HepG2 (cell line): ENCODE results near the gene IL17RB. TPM values are rescaled to one million over a fixed set of nuclear protein-coding genes. Genes with fewer than 3 reads are reported as not detected.

Experiments used
- ATAC-seq: fragments of 200-7000 bp; cut with Tn5 transposase; 3 replicates; pipeline ENCODE4 v1.9.1; 2020; ENCODE audit warnings: mild to moderate bottlenecking, moderate library complexity
- BruUV-seq: library from RNA; stranded (reverse); fragments of 400-500 nt; replicated peaks from 2 replicates; lab custom pipeline; 2021; lab: Mats Ljungman, UMichigan
- CTCF ChIA-PET: fragments of 300-600 bp; formaldehyde crosslinking; extraction: SDS; loops from one replicate; lab custom pipeline; 2021; ENCODE audit warnings: low total read pairs, inconsistent platforms, low intra/inter-chr PET ratio; lab: Yijun Ruan, JAX
- POLR2A ChIA-PET: fragments of 350-600 bp; sonication (Branson Sonifier 250); formaldehyde crosslinking; loops from one replicate; lab custom pipeline; 2020; ENCODE audit warnings: antibody characterized with exemption, inconsistent platforms; lab: Yijun Ruan, JAX
- DNase-seq: peaks from one replicate; pipeline ENCODE4 v3.0.0-alpha.2; 2015; ENCODE audit warnings: low spot score
- FAIRE-seq: peaks from 3 replicates; lab custom pipeline; 2011; peaks lifted over from hg19 to GRCh38; lab: Jason Lieb, UNC
- H2AFZ ChIP-seq: one replicate; pipeline ENCODE4 v1.6.1; 2011; ENCODE audit warnings: low read length, inconsistent platforms
- H3K27ac ChIP-seq: fragments of 300-600 bp; 3 replicates; pipeline ENCODE4 v1.8.0; 2011; ENCODE audit warnings: mixed run types, mild to moderate bottlenecking, mixed read lengths, low read length, inconsistent platforms; ENCODE audit not compliant: insufficient read depth; ENCODE audit errors: extremely low read length
- H3K27me3 ChIP-seq, 2 experiments: fragments of 200-600 bp in 1 of 2; 2 replicates in 1 of 2; 3 replicates in 1 of 2; pipeline versions ENCODE4 v1.6.0 to v1.8.0; 2011; ENCODE audit warnings: low read length in 2 of 2, mild to moderate bottlenecking in 2 of 2, moderate library complexity in 2 of 2, inconsistent platforms in 1 of 2; ENCODE audit not compliant: insufficient read depth in 2 of 2, control insufficient read depth in 1 of 2
- H3K36me3 ChIP-seq, 2 experiments: fragments of 200-600 bp in 1 of 2; replicated peaks in 1 of 2; 2 replicates in 1 of 2; 3 replicates in 1 of 2; pipeline versions ENCODE4 v1.5.1 to v1.8.0; 2011; ENCODE audit warnings: low read length in 2 of 2, inconsistent platforms in 1 of 2; ENCODE audit not compliant: insufficient read depth in 2 of 2, control insufficient read depth in 1 of 2
- H3K4me1 ChIP-seq: 2 replicates; pipeline ENCODE4 v1.5.1; 2012; ENCODE audit warnings: low read length, inconsistent platforms; ENCODE audit not compliant: insufficient read depth
- H3K4me2 ChIP-seq: 2 replicates; pipeline ENCODE4 v1.6.0; 2011; ENCODE audit warnings: low read depth, low read length, inconsistent platforms
- H3K4me3 ChIP-seq, 3 experiments: fragments of 200-600 bp in 1 of 3; sonication (generic), shearing (Covaris generic) in 1 of 3; replicated peaks in 1 of 3; 2 replicates each; pipeline ENCODE4 v1.5.1; 2011 to 2016; ENCODE audit warnings: low read length in 3 of 3, inconsistent platforms in 2 of 3, low read depth in 2 of 3, mild to moderate bottlenecking in 2 of 3, control low read depth in 1 of 3, mixed read lengths in 1 of 3; ENCODE audit not compliant: insufficient read depth in 1 of 3
- H3K79me2 ChIP-seq: one replicate; pipeline ENCODE4 v1.6.1; 2011; ENCODE audit warnings: low read length, inconsistent platforms; ENCODE audit not compliant: insufficient read depth
- H3K9ac ChIP-seq: 2 replicates; pipeline ENCODE4 v1.6.0; 2011; ENCODE audit warnings: mild to moderate bottlenecking, low read depth, low read length, inconsistent platforms; ENCODE audit not compliant: insufficient read depth
- H3K9me3 ChIP-seq: 2 replicates; pipeline ENCODE4 v1.5.1; 2012; ENCODE audit warnings: mild to moderate bottlenecking, low read length
- H4K20me1 ChIP-seq: 2 replicates; pipeline ENCODE4 v1.6.0; 2011; ENCODE audit warnings: inconsistent platforms, mild to moderate bottlenecking, low read length, moderate library complexity; ENCODE audit not compliant: insufficient read depth
- AGO2 ChIP-seq: fragments of 200-400 bp; formaldehyde crosslinking; optimal IDR thresholded peaks from 2 replicates; pipeline ENCODE3; 2017; ENCODE audit warnings: mild to moderate bottlenecking, low read depth, low read length, moderate library complexity
- BCLAF1 ChIP-seq: fragments of 450-650 bp; IDR thresholded peaks from 2 replicates; pipeline ENCODE4 v1.6.1; 2017; ENCODE audit warnings: mild to moderate bottlenecking
- GFI1 ChIP-seq: sonication (generic); formaldehyde crosslinking; IDR thresholded peaks from 2 replicates; pipeline ENCODE4 v1.5.0; 2020; ENCODE audit warnings: missing genetic modification reagents, mild to moderate bottlenecking, borderline replicate concordance
- MTA1 ChIP-seq: sonication (generic); formaldehyde crosslinking; IDR thresholded peaks from 2 replicates; pipeline ENCODE4 v1.4.0; 2020; ENCODE audit warnings: missing genetic modification reagents, mild to moderate bottlenecking, borderline replicate concordance
- NFE2L1 ChIP-seq: sonication (generic); formaldehyde crosslinking; IDR thresholded peaks from 2 replicates; pipeline ENCODE4 v1.4.0; 2020; ENCODE audit warnings: missing genetic modification reagents, mild to moderate bottlenecking, borderline replicate concordance
- NFKB2 ChIP-seq: sonication (generic); formaldehyde crosslinking; IDR thresholded peaks from 2 replicates; pipeline ENCODE4 v1.4.0; 2020; ENCODE audit warnings: missing genetic modification reagents, borderline replicate concordance
- PAF1 ChIP-seq: IDR thresholded peaks from 2 replicates; pipeline ENCODE4 v1.6.1; 2016; ENCODE audit warnings: missing genetic modification reagents, missing compliant biosample characterization
- POLR2AphosphoS5 ChIP-seq: IDR thresholded peaks from 2 replicates; pipeline ENCODE4 v1.6.1; 2012; ENCODE audit warnings: low read depth, low read length
- POLR2G ChIP-seq: fragments of 200-400 bp; formaldehyde crosslinking; IDR thresholded peaks from 2 replicates; pipeline ENCODE4 v1.6.1; 2018; ENCODE audit warnings: mild to moderate bottlenecking, low read depth, low read length, moderate library complexity
- RAD21 ChIP-seq: fragments of 450-650 bp; formaldehyde crosslinking; IDR thresholded peaks from 2 replicates; pipeline ENCODE4 v1.5.0; 2020; ENCODE audit warnings: mild to moderate bottlenecking
- RBM22 ChIP-seq: fragments of 200-400 bp; formaldehyde crosslinking; optimal IDR thresholded peaks from 2 replicates; pipeline ENCODE3; 2017; ENCODE audit warnings: mild to moderate bottlenecking, low read length, moderate library complexity
- RCOR2 ChIP-seq: IDR thresholded peaks from 2 replicates; pipeline ENCODE4 v1.6.1; 2016; ENCODE audit warnings: missing biosample characterization, missing genetic modification reagents
- REXO4 ChIP-seq: sonication (generic); formaldehyde crosslinking; IDR thresholded peaks from 2 replicates; pipeline ENCODE4 v1.8.0; 2022; ENCODE audit warnings: missing genetic modification reagents, mild to moderate bottlenecking, borderline replicate concordance
- ZC3H13 ChIP-seq: sonication (generic); formaldehyde crosslinking; IDR thresholded peaks from 2 replicates; pipeline ENCODE4 v1.8.1; 2023; ENCODE audit warnings: mild to moderate bottlenecking, missing genetic modification reagents, moderate library complexity
- ZNF3 ChIP-seq: IDR thresholded peaks from 2 replicates; pipeline ENCODE4 v1.7.0; 2017; ENCODE audit warnings: inconsistent platforms
- ZNF335 ChIP-seq: sonication (generic); formaldehyde crosslinking; IDR thresholded peaks from 2 replicates; pipeline ENCODE4 v1.4.0; 2020; ENCODE audit warnings: missing genetic modification reagents
- ZNF34 ChIP-seq: sonication (generic); formaldehyde crosslinking; IDR thresholded peaks from 2 replicates; pipeline ENCODE4 v1.4.0; 2020; ENCODE audit warnings: mild to moderate bottlenecking, missing genetic modification reagents, borderline replicate concordance
- ZNF550 ChIP-seq: sonication (generic); formaldehyde crosslinking; IDR thresholded peaks from 2 replicates; pipeline ENCODE4 v1.4.0; 2020; ENCODE audit warnings: mild to moderate bottlenecking, missing genetic modification reagents, borderline replicate concordance
- ZNF737 ChIP-seq: sonication (generic); formaldehyde crosslinking; IDR thresholded peaks from 2 replicates; pipeline ENCODE4 v1.5.0; 2020; ENCODE audit warnings: missing genetic modification reagents, mild to moderate bottlenecking, borderline replicate concordance
- WGBS: methylation state at CpG from one replicate; pipeline ENCODE4 v1.1.6; 2017; ENCODE audit warnings: low lambda C conversion rate; 5-methylcytosine and 5-hydroxymethylcytosine counted together
- in situ Hi-C: cut with HindIII; loops from 2 replicates; pipeline ENCODE4 v1.10.0; 2017; ENCODE audit warnings: low pct_unique_long_range_greater_than_20kb; ENCODE audit not compliant: extremely low pct_ligation_motif_present
- intact Hi-C: fragments of 100-400 bp; cut with micrococcal nuclease; formaldehyde crosslinking; loops from one replicate; pipeline ENCODE4 v1.10.0; 2022; ENCODE audit not compliant: unreplicated experiment
- polyA plus RNA-seq, 8 experiments: library from polyadenylated mRNA; depleted of rRNA in 3 of 8; stranded (reverse) in 7 of 8; unstranded in 1 of 8; fragments of >200 nt; fragmentation: Illumina TruSeq in 4 of 8; extraction: Trizol in 4 of 8; gene quantifications; 2 replicates each; pipeline versions ENCODE4 v1.2.1 to v1.2.3, GENCODE V29; 2011 to 2016; ENCODE audit warnings: low read depth in 4 of 8, missing spikeins in 1 of 8, mixed read lengths in 1 of 8; ENCODE audit not compliant: insufficient read depth in 1 of 8
- total RNA-seq, 5 experiments: library from RNA; depleted of rRNA; stranded (reverse); fragments of >200 nt; fragmentation: Illumina TruSeq; extraction: Trizol; gene quantifications; 2 replicates each; pipeline ENCODE4 v1.2.3, GENCODE V29; 2016; ENCODE audit warnings: low read depth in 1 of 5

The IL17RB gene
- total and polyA plus RNA-seq, 2 of the 13 experiments (the other 11 are each of a cell fraction or from before 2014, with no cell fraction given) = 130 to 190 TPM

- WGBS = 93% methylated on average over 4 of the region's 4 CpGs
- Histone ChIP-seq H3K4me3 (no peak overlapping the region), H3K4me1 (peaks cover 27% of the 10 kb centered on the region), H3K4me2 (no peak overlapping the region), H3K9ac (no peak overlapping the region), H3K9me3 (no peaks in the 10 kb centered on the region), H3K27ac (no peak overlapping the region), H3K27me3 (no peaks in the 10 kb centered on the region), H3K36me3 (peaks cover 26 to 47% of the 10 kb centered on the region in 2 experiments), H4K20me1 (peaks cover 14% of the 10 kb centered on the region), H3K79me2 (no peaks in the 10 kb centered on the region), H2AFZ (no peak overlapping the region)
- intact Hi-C loops (no loop called here), in situ Hi-C loops (no loop called here)
- ATAC-seq = no peak
- no peak for FAIRE-seq
- BruUV-seq = no TSS peak
- ChIA-PET CTCF (no interaction called here), POLR2A (interaction anchor here (12.1 kb wide), 1 partner anchor 28 kb away, joined by 156 read pairs; the partner anchor contains the start of gene CHDH)
- no peak for DNase-seq
- no peak for TF ChIP-seq NFKB2 (CRISPR knock-in tag)
- no peak for TF ChIP-seq BCLAF1
- TF ChIP-seq ZNF3 = no peak
- peak; percentile 37 for TF ChIP-seq RBM22
- no peak for TF ChIP-seq ZNF335 (CRISPR knock-in tag)
- TF ChIP-seq POLR2AphosphoS5 = 0 out of 2 replicates have a peak, but pooled peaks have one; percentile 19
- 0 out of 2 replicates have a peak, but pooled peaks have one; percentile 22 for TF ChIP-seq ZC3H13 (CRISPR knock-in tag)
- TF ChIP-seq REXO4 (CRISPR knock-in tag) = no peak
- TF ChIP-seq MTA1 (CRISPR knock-in tag) = no peak
- peak; percentile 13 for TF ChIP-seq AGO2
- no peak for TF ChIP-seq RCOR2 (CRISPR knock-in tag)
- TF ChIP-seq ZNF34 (CRISPR knock-in tag) = no peak
- TF ChIP-seq PAF1 (CRISPR knock-in tag) = peak; percentile 68; the same call in 1 of the 2 replicates
- peak; percentile 56; the same call in 1 of the 2 replicates for TF ChIP-seq POLR2G
- no peak for TF ChIP-seq NFE2L1
- TF ChIP-seq ZNF550 = no peak
- TF ChIP-seq RAD21 (CRISPR knock-in tag) = no peak
- TF ChIP-seq GFI1 (CRISPR knock-in tag) = no peak
- TF ChIP-seq ZNF737 (CRISPR knock-in tag) = no peak
Measured at GRCh38 chr3:53815067-53815466, 31.3 kb upstream of the IL17RB start.
